Gastrocnemius medialis (tissue), 4 donors: ENCODE measurements around the gene HEMGN. TPM values are rescaled to one million over a fixed set of nuclear protein-coding genes. Genes with fewer than 3 reads are reported as not detected.

Source experiments
- ATAC-seq, 2 donors: fragments of 150-250 bp; one replicate each; pipeline ENCODE4 v1.9.1; 2016
- DNase-seq, 2 donors: peaks; one replicate each; pipeline ENCODE4 v3.0.0-alpha.2; 2019
- H3K27ac ChIP-seq, 4 donors: fragments of 200-600 bp; sonication (generic); 1 replicate in 1 of 4; 2 replicates in 3 of 4; pipeline ENCODE4 v1.5.1; 2016 to 2018; ENCODE audit warnings: mild to moderate bottlenecking in 2 of 4, moderate library complexity in 1 of 4
- H3K27me3 ChIP-seq, 3 donors: fragments of 200-600 bp; sonication (generic) in 2 of 3; 1 replicate in 1 of 3; 2 replicates in 2 of 3; pipeline versions ENCODE4 v1.5.1 to v1.6.0; 2016 to 2019; ENCODE audit warnings: mild to moderate bottlenecking in 1 of 3, moderate library complexity in 1 of 3
- H3K36me3 ChIP-seq, 2 donors: fragments of 200-600 bp; sonication (generic) in 1 of 2; one replicate each; pipeline ENCODE4 v1.5.1; 2017 to 2018
- H3K4me1 ChIP-seq, 2 donors: fragments of 200-600 bp; sonication (generic) in 1 of 2; one replicate each; pipeline ENCODE4 v1.5.1; 2016 to 2017; ENCODE audit warnings: mild to moderate bottlenecking in 2 of 2
- H3K4me3 ChIP-seq, 4 donors: fragments of 200-600 bp; sonication (generic) in 3 of 4; 1 replicate in 1 of 4; 2 replicates in 3 of 4; pipeline ENCODE4 v1.5.1; 2016 to 2019; ENCODE audit warnings: mild to moderate bottlenecking in 2 of 4
- H3K9me3 ChIP-seq, 3 donors: fragments of 200-600 bp; sonication (generic) in 2 of 3; 1 replicate in 1 of 3; 2 replicates in 2 of 3; pipeline ENCODE4 v1.5.1; 2016 to 2019
- CTCF ChIP-seq, 5 experiments: fragments of 450-650 bp in 3 of 5; fragments of 200-600 bp in 2 of 5; sonication (generic) in 2 of 5; IDR thresholded peaks in 4 of 5; conservative IDR thresholded peaks in 1 of 5; 1 replicate in 4 of 5; 2 replicates in 1 of 5; pipeline ENCODE4 v1.5.1; 2016 to 2019; ENCODE audit warnings: antibody characterized with exemption in 5 of 5, mild to moderate bottlenecking in 3 of 5, moderate library complexity in 3 of 5
- POLR2A ChIP-seq, 2 donors: fragments of 450-650 bp; IDR thresholded peaks; one replicate each; pipeline ENCODE4 v1.6.1; 2017; ENCODE audit warnings: antibody characterized with exemption in 2 of 2, mild to moderate bottlenecking in 2 of 2, moderate library complexity in 2 of 2
- in situ Hi-C, 4 donors: fragments of 200-750 bp; cut with MboI; loops; one replicate each; pipeline versions ENCODE4 v1.15.0 to v1.8.0; 2017; ENCODE audit warnings: low sequenced_read_pairs in 4 of 4
- intact Hi-C: fragments of 100-400 bp; cut with DNase I; formaldehyde crosslinking; loops from one replicate; pipeline ENCODE4 v1.15.1; 2023; ENCODE audit warnings: low total_unique reads
- total RNA-seq, 4 donors: library from RNA; depleted of rRNA; stranded (reverse); fragments of >200 nt; gene quantifications; one replicate each; pipeline versions ENCODE4 v1.1.0 to v1.2.3, GENCODE V29; 2016

HEMGN gene
- total RNA-seq, 4 donors from 2014 or later, result 0.16 TPM; not detected in 3

GRCh38 chr9:97981846-97982682 lies 44.1 kb upstream of the HEMGN start:
- in situ Hi-C loops, result loop anchor here in 3 of 4 donors (10.0 kb wide), 1 partner anchor 53 kb away; no protein-coding TSS in a partner anchor
- no peaks in the 10 kb centered on the region for H3K27me3 ChIP-seq
- H3K36me3 ChIP-seq, result no peaks in the 10 kb centered on the region
- TF ChIP-seq CTCF (IDR thresholded peaks at IDR 0.05 in 4 of 5, conservative IDR thresholded peaks at IDR 0.05 in 1 of 5), result no peak
- no peak for TF ChIP-seq POLR2A (IDR thresholded peaks at IDR 0.05)
- intact Hi-C loops, result loop anchor here (5.0 to 10.0 kb wide), 4 partner anchors 275 to 1833 kb away; partner anchors contain the start of genes ANKS6, NCBP1, TBC1D2 and TSTD2
- peak overlapping the region; percentile 84 to 99 (median 86) for H3K4me3 ChIP-seq
- peaks cover 40 to 47% of the 10 kb centered on the region in 2 donors for H3K4me1 ChIP-seq
- H3K9me3 ChIP-seq, result no peaks in the 10 kb centered on the region
- ATAC-seq, result no peak
- H3K27ac ChIP-seq, result peak overlapping the region; percentile 93 to 99 (median 96)
- no peak for DNase-seq

- intact Hi-C loops, result loop anchor here (5.0 to 10.0 kb wide), 4 partner anchors 276 to 1834 kb away; partner anchors contain the start of genes ANKS6, NCBP1, TBC1D2 and TSTD2
- no peaks in the 10 kb centered on the region for H3K27me3 ChIP-seq
- no peaks in the 10 kb centered on the region for H3K9me3 ChIP-seq
- in situ Hi-C loops, result loop anchor here in 3 of 4 donors (10.0 kb wide), 1 partner anchor 54 kb away; no protein-coding TSS in a partner anchor
- peak; percentile 57 for ATAC-seq
- no peaks in the 10 kb centered on the region for H3K36me3 ChIP-seq
- H3K4me3 ChIP-seq, result peak overlapping the region in 1 of 4 donors; percentile 29
- peaks cover 31 to 38% of the 10 kb centered on the region in 2 donors for H3K4me1 ChIP-seq
- TF ChIP-seq CTCF (IDR thresholded peaks at IDR 0.05 in 4 of 5, conservative IDR thresholded peaks at IDR 0.05 in 1 of 5) (no peak), POLR2A (IDR thresholded peaks at IDR 0.05) (peak; percentile 55 to 65)
- peak; percentile 77 to 86 for DNase-seq
- H3K27ac ChIP-seq, result peak overlapping the region; percentile 75 to 99 (median 94)
Observed at GRCh38 chr9:97980918-97981845, 43.2 kb upstream of the HEMGN start.

GRCh38 chr9:97980479-97980803 lies 42.5 kb upstream of the HEMGN start:
- Histone ChIP-seq H3K27me3 (no peaks in the 10 kb centered on the region), H3K4me1 (peaks cover 24 to 30% of the 10 kb centered on the region in 2 donors), H3K36me3 (no peaks in the 10 kb centered on the region), H3K27ac (peak overlapping the region; percentile 75 to 99 (median 94)), H3K9me3 (no peaks in the 10 kb centered on the region), H3K4me3 (peak overlapping the region in 1 of 4 donors; percentile 29)
- no peak for TF ChIP-seq CTCF (IDR thresholded peaks at IDR 0.05 in 4 of 5, conservative IDR thresholded peaks at IDR 0.05 in 1 of 5)
- no peak for TF ChIP-seq POLR2A (IDR thresholded peaks at IDR 0.05)
- peak in 1 of 2 donors; percentile 15 for ATAC-seq
- in situ Hi-C loops (loop anchor here in 3 of 4 donors (10.0 kb wide), 1 partner anchor 54 kb away; no protein-coding TSS in a partner anchor), intact Hi-C loops (loop anchor here (5.0 to 10.0 kb wide), 4 partner anchors 277 to 1834 kb away; partner anchors contain the start of genes ANKS6, NCBP1, TBC1D2 and TSTD2)
- peak; percentile 71 to 76 for DNase-seq

- H3K27ac ChIP-seq, result peak overlapping the region in 2 of 4 donors; percentile 93 to 99
- no peak for ATAC-seq
Observed at GRCh38 chr9:97979788-97980478, 42.0 kb upstream of the HEMGN start.

More at GRCh38 chr9:97979788-97980478, 42.0 kb upstream of the HEMGN start:
- Histone ChIP-seq H3K27me3 (no peaks in the 10 kb centered on the region), H3K9me3 (no peaks in the 10 kb centered on the region), H3K36me3 (no peaks in the 10 kb centered on the region), H3K4me3 (no peak overlapping the region), H3K4me1 (peaks cover 24 to 27% of the 10 kb centered on the region in 2 donors)
- no peak for DNase-seq
- intact Hi-C loops (loop anchor here (5.0 to 10.0 kb wide), 4 partner anchors 277 to 1835 kb away; partner anchors contain the start of genes ANKS6, NCBP1, TBC1D2 and TSTD2), in situ Hi-C loops (loop anchor here in 3 of 4 donors (10.0 kb wide), 1 partner anchor 55 kb away; no protein-coding TSS in a partner anchor)
- TF ChIP-seq POLR2A (IDR thresholded peaks at IDR 0.05), result no peak
- no peak for TF ChIP-seq CTCF (IDR thresholded peaks at IDR 0.05 in 4 of 5, conservative IDR thresholded peaks at IDR 0.05 in 1 of 5)
